H9 (cell line): ENCODE measurements around the gene SQSTM1. TPM values are rescaled to one million over a fixed set of nuclear protein-coding genes. Genes with fewer than 3 reads are reported as not detected.

Experiments
- DNase-seq: peaks from one replicate; pipeline ENCODE4 v3.0.0-alpha.2; 2017
- H2AFZ ChIP-seq: one replicate; pipeline ENCODE4 v1.6.1; 2013; ENCODE audit warnings: mild to moderate bottlenecking, low read length, control low read depth, moderate library complexity
- H2AK5ac ChIP-seq: 2 replicates; pipeline ENCODE4 v1.6.1; 2013; ENCODE audit warnings: low read length, control low read depth, mixed read lengths; ENCODE audit not compliant: insufficient read length
- H2BK120ac ChIP-seq: one replicate; pipeline ENCODE4 v1.6.1; 2013; ENCODE audit warnings: low read depth, mild to moderate bottlenecking, low read length, control low read depth, inconsistent platforms; ENCODE audit not compliant: poor library complexity, severe bottlenecking
- H2BK12ac ChIP-seq: 2 replicates; pipeline ENCODE4 v1.6.1; 2013; ENCODE audit warnings: low read length, control low read depth, mixed read lengths, low read depth; ENCODE audit not compliant: insufficient read length
- H2BK15ac ChIP-seq: 2 replicates; pipeline ENCODE4 v1.6.1; 2013; ENCODE audit warnings: low read depth, low read length, control low read depth
- H2BK20ac ChIP-seq: one replicate; pipeline ENCODE4 v1.6.1; 2013; ENCODE audit warnings: low read depth, mild to moderate bottlenecking, low read length, control low read depth, inconsistent platforms; ENCODE audit not compliant: poor library complexity, severe bottlenecking
- H2BK5ac ChIP-seq: 2 replicates; pipeline ENCODE4 v1.6.1; 2013; ENCODE audit warnings: low read length, control low read depth, mixed read lengths; ENCODE audit not compliant: insufficient read length
- H3K14ac ChIP-seq: 2 replicates; pipeline ENCODE4 v1.6.1; 2013; ENCODE audit warnings: low read length, control low read depth; ENCODE audit not compliant: insufficient read depth
- H3K18ac ChIP-seq: 2 replicates; pipeline ENCODE4 v1.6.1; 2013; ENCODE audit warnings: low read depth, mild to moderate bottlenecking, mixed read lengths, low read length, control low read depth; ENCODE audit not compliant: insufficient read length
- H3K23ac ChIP-seq: 2 replicates; pipeline ENCODE4 v1.6.1; 2013; ENCODE audit warnings: low read length, control low read depth, mixed read lengths, low read depth; ENCODE audit not compliant: insufficient read length
- H3K23me2 ChIP-seq: 2 replicates; pipeline ENCODE4 v1.6.1; 2013; ENCODE audit warnings: low read depth, mild to moderate bottlenecking, mixed read lengths, low read length, control low read depth; ENCODE audit not compliant: insufficient read length, poor library complexity, severe bottlenecking
- H3K27ac ChIP-seq: 2 replicates; pipeline ENCODE4 v1.5.1; 2013; ENCODE audit warnings: low read length, control low read depth, mixed read lengths, low read depth; ENCODE audit not compliant: insufficient read length
- H3K27me3 ChIP-seq: 2 replicates; pipeline ENCODE4 v1.6.1; 2013; ENCODE audit warnings: low read length, control low read depth, inconsistent platforms; ENCODE audit not compliant: insufficient read depth
- H3K4ac ChIP-seq: 2 replicates; pipeline ENCODE4 v1.6.1; 2013; ENCODE audit warnings: low read depth, mild to moderate bottlenecking, control low read depth, inconsistent platforms, low read length, moderate library complexity
- H3K4me1 ChIP-seq: 2 replicates; pipeline ENCODE4 v1.6.1; 2013; ENCODE audit warnings: low read length, control low read depth, inconsistent platforms; ENCODE audit not compliant: insufficient read depth
- H3K4me2 ChIP-seq: 2 replicates; pipeline ENCODE4 v1.6.1; 2013; ENCODE audit warnings: low read length, control low read depth, mixed read lengths; ENCODE audit not compliant: insufficient read length, insufficient read depth
- H3K56ac ChIP-seq: 2 replicates; pipeline ENCODE4 v1.6.1; 2013; ENCODE audit warnings: low read depth, mild to moderate bottlenecking, mixed read lengths, low read length, control low read depth; ENCODE audit not compliant: insufficient read length
- H3K79me1 ChIP-seq: 2 replicates; pipeline ENCODE4 v1.6.1; 2013; ENCODE audit warnings: low read depth, mild to moderate bottlenecking, moderate library complexity, low read length, control low read depth, inconsistent platforms; ENCODE audit not compliant: insufficient read depth, poor library complexity, severe bottlenecking
- H3K79me2 ChIP-seq: 2 replicates; pipeline ENCODE4 v1.6.1; 2013; ENCODE audit warnings: low read length, control low read depth, inconsistent platforms; ENCODE audit not compliant: insufficient read depth
- H3K9ac ChIP-seq: 2 replicates; pipeline ENCODE4 v1.6.1; 2013; ENCODE audit warnings: low read length, control low read depth, mixed read lengths; ENCODE audit not compliant: insufficient read length; ENCODE audit errors: extremely low read depth
- H3K9me3 ChIP-seq: one replicate; pipeline ENCODE4 v1.6.1; 2013; ENCODE audit warnings: low read depth, low read length, inconsistent platforms; ENCODE audit not compliant: control insufficient read depth
- H3T11ph ChIP-seq: one replicate; pipeline ENCODE4 v1.6.1; 2013; ENCODE audit warnings: mild to moderate bottlenecking, low read length, control low read depth, inconsistent platforms
- H4K20me1 ChIP-seq: one replicate; pipeline ENCODE4 v1.6.1; 2013; ENCODE audit not compliant: control insufficient read depth, insufficient read length, insufficient read depth
- H4K5ac ChIP-seq: 2 replicates; pipeline ENCODE4 v1.6.1; 2013; ENCODE audit warnings: low read depth, mild to moderate bottlenecking, mixed read lengths, low read length, control low read depth; ENCODE audit not compliant: insufficient read length
- H4K8ac ChIP-seq: replicated peaks from 2 replicates; pipeline ENCODE4 v1.6.1; 2013; ENCODE audit warnings: low read length, control low read depth, mixed read lengths, low read depth; ENCODE audit not compliant: insufficient read length
- H4K91ac ChIP-seq: 2 replicates; pipeline ENCODE4 v1.6.1; 2013; ENCODE audit warnings: low read depth, mild to moderate bottlenecking, moderate library complexity, mixed read lengths, low read length, control low read depth; ENCODE audit not compliant: insufficient read length
- H3K27ac Mint-ChIP-seq, 3 experiments: 2 replicates in 2 of 3; 3 replicates in 1 of 3; pipeline ENCODE4 v1.8.0; 2020 to 2021; ENCODE audit warnings: mixed read lengths in 3 of 3, mild to moderate bottlenecking in 1 of 3, moderate library complexity in 1 of 3
- H3K27me3 Mint-ChIP-seq: 2 replicates; pipeline ENCODE4 v1.8.0; 2021; ENCODE audit warnings: low read depth, mild to moderate bottlenecking, moderate library complexity, mixed read lengths
- H3K36me3 Mint-ChIP-seq, 3 experiments: 2 replicates in 2 of 3; 3 replicates in 1 of 3; pipeline ENCODE4 v1.8.0; 2020 to 2021; ENCODE audit warnings: low read depth in 3 of 3, mixed read lengths in 3 of 3; ENCODE audit not compliant: insufficient read depth in 1 of 3
- H3K4me1 Mint-ChIP-seq, 2 experiments: 2 replicates each; pipeline ENCODE4 v1.8.0; 2020; ENCODE audit warnings: mixed read lengths in 2 of 2
- H3K4me3 Mint-ChIP-seq, 2 experiments: 2 replicates in 1 of 2; 3 replicates in 1 of 2; pipeline ENCODE4 v1.8.0; 2020 to 2021; ENCODE audit warnings: mild to moderate bottlenecking in 2 of 2, mixed read lengths in 2 of 2, moderate library complexity in 1 of 2
- H3K9me3 Mint-ChIP-seq, 2 experiments: 2 replicates in 1 of 2; 3 replicates in 1 of 2; pipeline ENCODE4 v1.8.0; 2020; ENCODE audit warnings: mild to moderate bottlenecking in 2 of 2, mixed read lengths in 2 of 2, moderate library complexity in 1 of 2
- CTCF ChIP-seq: fragments of 200-600 bp; sonication (generic); conservative IDR thresholded peaks from 3 replicates; pipeline ENCODE4 v1.8.0; 2021; ENCODE audit warnings: antibody characterized with exemption, mild to moderate bottlenecking
- WGBS: extraction: QIAGEN DNeasy Blood & Tissue Kit; methylation state at CpG from one replicate; pipeline ENCODE4 v1.1.7; 2013; ENCODE audit warnings: missing lambda C conversion rate, low lambda C conversion rate, mixed read lengths; ENCODE audit not compliant: insufficient read length; ENCODE audit errors: extremely low coverage; 5-methylcytosine and 5-hydroxymethylcytosine counted together
- total RNA-seq: library from RNA; stranded (reverse); gene quantifications from 2 replicates; pipeline ENCODE4 v1.2.1, GENCODE V29; 2021

SQSTM1 gene
- total RNA-seq, 1 experiment from 2014 or later = 144 TPM

GRCh38 chr5:179880848-179881590, 60.3 kb downstream of the SQSTM1 start:
- peaks cover 42 to 60% (median 59%) of the 10 kb centered on the region in 3 experiments for H3K36me3 Mint-ChIP-seq

More at GRCh38 chr5:179880848-179881590, 60.3 kb downstream of the SQSTM1 start:
- H4K5ac ChIP-seq = no peak overlapping the region
- no peak overlapping the region for H2BK15ac ChIP-seq
- no peak overlapping the region for H3K27ac ChIP-seq
- no peak overlapping the region for H4K8ac ChIP-seq
- H3K4me2 ChIP-seq = no peak overlapping the region
- Mint-ChIP-seq H3K27me3 (peaks cover 2% of the 10 kb centered on the region), H3K9me3 (peaks cover 26 to 30% of the 10 kb centered on the region in 2 experiments), H3K27ac (no peak overlapping the region; a peak in 1 of 7 replicates), H3K4me1 (no peaks in the 10 kb centered on the region), H3K4me3 (no peak overlapping the region)
- H2AK5ac ChIP-seq = no peak overlapping the region
- H4K20me1 ChIP-seq = no peaks in the 10 kb centered on the region
- no CpG with 5 or more reads among the region's 25 CpGs for WGBS
- no peaks in the 10 kb centered on the region for H3K79me2 ChIP-seq
- no peak overlapping the region for H2BK20ac ChIP-seq
- H3T11ph ChIP-seq = no peak overlapping the region
- no peak overlapping the region for H2BK12ac ChIP-seq
- no peak overlapping the region for H3K18ac ChIP-seq
- no peak overlapping the region for H2AFZ ChIP-seq
- peaks cover 15% of the 10 kb centered on the region for H3K9me3 ChIP-seq
- H3K79me1 ChIP-seq = no peaks in the 10 kb centered on the region
- no peaks in the 10 kb centered on the region for H3K23me2 ChIP-seq
- H3K27me3 ChIP-seq = no peaks in the 10 kb centered on the region
- no peak overlapping the region for H2BK5ac ChIP-seq
- H4K91ac ChIP-seq = no peak overlapping the region
- DNase-seq = no peak
- H3K9ac ChIP-seq = no peak overlapping the region
- H3K23ac ChIP-seq = no peak overlapping the region
- TF ChIP-seq CTCF = no peak
- no peak overlapping the region for H2BK120ac ChIP-seq
- H3K4ac ChIP-seq = no peak overlapping the region
- H3K14ac ChIP-seq = no peak overlapping the region
- H3K56ac ChIP-seq = no peak overlapping the region
- H3K4me1 ChIP-seq = no peaks in the 10 kb centered on the region
